Common myeloid progenitor, CD34-positive (primary cell): ENCODE measurements around the gene ITGA5.
A peak's percentile ranks its signal among the peaks of the same experiment; 100 is the strongest.

Experiments used
- CTCF ChIA-PET: fragments of 350-600 bp; sonication (Branson Sonifier 250); formaldehyde crosslinking; loops from one replicate; lab custom pipeline; 2021; ENCODE audit warnings: antibody characterized with exemption; lab: Charles Lee
- POLR2A ChIA-PET: fragments of 350-600 bp; sonication (Branson Sonifier 250); formaldehyde crosslinking; loops from one replicate; lab custom pipeline; 2021; ENCODE audit warnings: antibody characterized with exemption; lab: Charles Lee
- DNase-seq, 3 donors: peaks; one replicate each; pipeline versions ENCODE4 v3.0.0 to v3.0.0-alpha.2; 2013
- H3K27ac ChIP-seq, 2 experiments: 1 replicate in 1 of 2; 2 replicates in 1 of 2; pipeline ENCODE4 v1.7.0; 2013; ENCODE audit warnings: inconsistent platforms in 2 of 2, low read length in 2 of 2, mild to moderate bottlenecking in 2 of 2, low read depth in 1 of 2, moderate library complexity in 1 of 2; ENCODE audit not compliant: severe bottlenecking in 2 of 2, insufficient read depth in 1 of 2, poor library complexity in 1 of 2
- H3K27me3 ChIP-seq, 5 experiments: replicated peaks in 2 of 5; 1 replicate in 3 of 5; 2 replicates in 2 of 5; pipeline versions ENCODE4 v1.6.1 to v1.7.0; 2013; ENCODE audit warnings: low read length in 4 of 5, mild to moderate bottlenecking in 2 of 5, moderate library complexity in 2 of 5, inconsistent platforms in 1 of 5; ENCODE audit not compliant: insufficient read depth in 5 of 5, control insufficient read depth in 4 of 5
- H3K36me3 ChIP-seq, 4 experiments: 1 replicate in 2 of 4; 2 replicates in 2 of 4; pipeline versions ENCODE4 v1.6.1 to v1.7.0; 2013; ENCODE audit warnings: low read length in 3 of 4, control low read depth in 1 of 4, mild to moderate bottlenecking in 1 of 4; ENCODE audit not compliant: control insufficient read depth in 4 of 4, insufficient read depth in 4 of 4
- H3K4me1 ChIP-seq, 4 experiments: 1 replicate in 3 of 4; 2 replicates in 1 of 4; pipeline versions ENCODE4 v1.6.1 to v1.7.1; 2013; ENCODE audit warnings: low read length in 3 of 4, mild to moderate bottlenecking in 3 of 4, control low read depth in 1 of 4, inconsistent platforms in 1 of 4, moderate library complexity in 1 of 4; ENCODE audit not compliant: control insufficient read depth in 4 of 4, insufficient read depth in 4 of 4; ENCODE audit errors: control extremely low read depth in 1 of 4
- H3K4me3 ChIP-seq, 7 experiments: 1 replicate in 4 of 7; 2 replicates in 3 of 7; pipeline versions ENCODE4 v1.5.1 to v1.7.0; 2013; ENCODE audit warnings: mild to moderate bottlenecking in 7 of 7, low read length in 6 of 7, moderate library complexity in 6 of 7, inconsistent platforms in 2 of 7, low read depth in 2 of 7, control low read depth in 1 of 7; ENCODE audit not compliant: insufficient read depth in 4 of 7, control insufficient read depth in 1 of 7; ENCODE audit errors: extremely low read depth in 1 of 7
- H3K9me3 ChIP-seq, 5 experiments: 1 replicate in 4 of 5; 2 replicates in 1 of 5; pipeline versions ENCODE4 v1.6.1 to v1.7.1; 2013; ENCODE audit warnings: low read length in 4 of 5, mild to moderate bottlenecking in 2 of 5, inconsistent platforms in 1 of 5, low read depth in 1 of 5, moderate library complexity in 1 of 5; ENCODE audit not compliant: control insufficient read depth in 4 of 5, insufficient read depth in 2 of 5; ENCODE audit errors: control extremely low read depth in 1 of 5
- WGBS: methylation state at CpG from one replicate; pipeline ENCODE4 v1.1.5; 2013; ENCODE audit not compliant: insufficient coverage; 5-methylcytosine and 5-hydroxymethylcytosine counted together

ITGA5 gene

DNA sequence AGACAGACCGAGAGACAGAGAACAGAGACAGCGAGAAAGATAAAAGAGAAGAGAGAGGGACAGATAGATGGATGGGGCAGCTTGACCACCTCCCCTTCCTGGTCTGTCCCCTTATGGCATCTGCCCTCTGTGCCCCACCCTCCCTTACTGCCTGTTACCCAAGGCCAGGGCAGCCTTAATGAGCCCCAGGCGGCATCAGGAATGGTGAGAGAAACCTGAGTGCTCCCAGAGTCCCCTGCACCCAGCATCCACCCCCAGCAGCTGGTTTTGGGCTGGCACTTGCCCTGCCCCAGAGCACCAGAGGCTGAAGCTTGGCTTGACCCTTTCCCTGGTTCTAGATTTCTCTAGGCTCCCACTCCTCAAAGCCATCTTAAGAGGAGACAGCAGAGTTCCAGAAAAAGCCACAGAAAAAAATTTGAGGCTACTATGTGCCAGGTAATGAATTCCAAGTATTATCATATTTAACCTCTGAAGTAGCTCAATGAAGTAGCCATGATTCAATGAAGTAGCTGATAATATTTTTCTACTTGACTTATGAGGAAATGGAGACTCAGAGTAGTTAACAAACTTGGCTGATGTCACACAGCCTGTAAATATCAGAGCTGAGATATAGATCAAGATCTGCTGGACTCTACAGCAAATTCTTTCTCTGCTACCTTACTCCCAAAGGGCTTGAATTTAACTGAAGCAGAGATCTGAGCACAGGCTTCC is 32.5 kb downstream of the ITGA5 start:
- Histone ChIP-seq H3K9me3 (no peaks in the 10 kb centered on the region), H3K27me3 (no peaks in the 10 kb centered on the region), H3K27ac (peak overlapping the region in 1 of 2 experiments; percentile 26), H3K4me1 (peaks cover 0 to 81% (median 48%) of the 10 kb centered on the region in 4 experiments), H3K4me3 (no peak overlapping the region), H3K36me3 (peaks cover 0 to 12% (median under 1%) of the 10 kb centered on the region in 4 experiments)
- CTCF ChIA-PET: interaction anchor here (0.6 to 4.5 kb wide), 12 partner anchors 13 to 164 kb away, joined by 3 to 27 read pairs (median 3); no protein-coding TSS in a partner anchor
- POLR2A ChIA-PET: no interaction called here
- no peak for DNase-seq
- 100% methylated on average over 1 of the region's 3 CpGs for WGBS

DNA sequence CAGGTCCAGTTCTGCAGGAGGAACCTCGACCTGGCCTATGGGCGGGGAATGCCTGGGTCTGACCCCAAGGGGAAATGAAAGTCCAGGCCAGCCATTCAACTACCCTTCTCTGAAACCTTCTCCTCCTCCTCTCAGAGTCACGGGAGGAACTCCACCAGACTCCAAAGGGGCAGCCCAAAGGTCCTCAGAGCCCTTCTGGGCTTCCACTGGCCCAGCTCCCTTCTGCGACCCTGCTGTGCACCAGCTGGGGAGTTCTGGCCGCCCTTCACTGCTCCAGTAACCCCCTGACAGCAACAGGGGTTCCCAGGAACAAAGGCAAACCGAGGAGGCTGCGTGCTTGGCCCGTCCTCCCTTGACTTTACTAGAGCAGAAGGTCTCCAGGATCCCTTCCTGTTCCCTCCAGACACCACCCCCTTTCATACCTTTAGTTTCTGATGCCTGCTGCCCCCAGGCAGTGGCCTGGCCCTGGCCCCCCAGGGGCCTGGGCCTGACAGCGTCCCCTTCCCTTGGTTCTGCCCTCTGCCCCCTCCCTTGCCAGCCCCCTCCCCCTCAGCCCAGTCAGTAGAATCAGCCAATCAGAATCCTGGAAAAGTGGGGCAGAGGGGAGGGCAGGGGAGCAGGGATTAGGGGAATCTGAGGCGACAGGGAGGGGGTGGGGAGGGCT is 33.7 kb downstream of the ITGA5 start:
- Histone ChIP-seq H3K27ac (no peak overlapping the region), H3K9me3 (no peaks in the 10 kb centered on the region), H3K4me3 (peak overlapping the region in 1 of 7 experiments; percentile 39), H3K27me3 (no peaks in the 10 kb centered on the region), H3K4me1 (peaks cover 0 to 75% (median 40%) of the 10 kb centered on the region in 4 experiments), H3K36me3 (peaks cover 0 to 16% (median under 1%) of the 10 kb centered on the region in 4 experiments)
- no peak for DNase-seq
- CTCF ChIA-PET: interaction anchor here (0.6 to 4.5 kb wide), 13 partner anchors 8 to 171 kb away, joined by 3 to 27 read pairs (median 5); no protein-coding TSS in a partner anchor
- 88% methylated on average over 8 of the region's 10 CpGs for WGBS
- POLR2A ChIA-PET: interaction anchor here (0.6 kb wide), 1 partner anchor 120 kb away, joined by 3 read pairs; no protein-coding TSS in a partner anchor

DNA sequence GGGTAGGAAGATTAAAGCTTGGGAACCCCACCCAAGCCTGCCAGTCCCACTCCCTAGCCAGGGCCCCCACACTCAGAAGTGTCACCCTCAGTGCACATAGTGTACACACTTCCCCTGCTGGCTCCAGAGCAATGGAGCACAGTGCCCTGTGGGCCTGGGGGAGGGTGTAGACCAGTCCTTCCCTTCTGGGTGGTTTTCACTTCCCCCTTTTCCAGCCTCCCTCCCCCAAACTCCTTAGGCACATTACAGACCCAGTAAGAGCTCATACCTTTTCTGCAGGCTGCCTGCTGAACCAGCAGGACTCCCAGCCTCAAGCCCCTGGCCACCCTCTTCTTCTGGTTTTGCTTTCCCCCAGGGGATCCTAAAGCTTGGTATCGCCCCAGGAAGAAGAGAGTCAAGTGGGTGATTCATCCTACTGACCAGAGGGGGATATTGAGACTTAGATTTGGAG is 34.5 kb downstream of the ITGA5 start, which contains the start of gene ZNF385A:
ZNF385A (minus strand) TSS at position 143 of the 451 bp plus-strand sequence. CDS start 219 bp downstream, outside the sequence.
- H3K27me3 ChIP-seq: no peaks in the 10 kb centered on the region
- peak within 1 kb of the TSS in 1 of 2 experiments; percentile 52 for H3K27ac ChIP-seq
- peak; percentile 52 to 78 (median 76) for DNase-seq
- H3K4me3 ChIP-seq: peak within 1 kb of the TSS in 2 of 7 experiments; percentile 39 to 42
- no peaks in the 10 kb centered on the region for H3K9me3 ChIP-seq
- no CpG with 5 or more reads among the region's 1 CpG for WGBS
- peaks cover 0 to 18% (median under 1%) of the 10 kb centered on the region in 4 experiments for H3K36me3 ChIP-seq
- ChIA-PET POLR2A (interaction anchor here (0.6 kb wide), 1 partner anchor 119 kb away, joined by 3 read pairs; no protein-coding TSS in a partner anchor), CTCF (interaction anchor here (0.6 to 4.5 kb wide), 13 partner anchors 9 to 170 kb away, joined by 3 to 27 read pairs (median 5); partner anchors contain the start of gene COPZ1)
- H3K4me1 ChIP-seq: peaks cover 0 to 68% (median 32%) of the 10 kb centered on the region in 4 experiments

DNA sequence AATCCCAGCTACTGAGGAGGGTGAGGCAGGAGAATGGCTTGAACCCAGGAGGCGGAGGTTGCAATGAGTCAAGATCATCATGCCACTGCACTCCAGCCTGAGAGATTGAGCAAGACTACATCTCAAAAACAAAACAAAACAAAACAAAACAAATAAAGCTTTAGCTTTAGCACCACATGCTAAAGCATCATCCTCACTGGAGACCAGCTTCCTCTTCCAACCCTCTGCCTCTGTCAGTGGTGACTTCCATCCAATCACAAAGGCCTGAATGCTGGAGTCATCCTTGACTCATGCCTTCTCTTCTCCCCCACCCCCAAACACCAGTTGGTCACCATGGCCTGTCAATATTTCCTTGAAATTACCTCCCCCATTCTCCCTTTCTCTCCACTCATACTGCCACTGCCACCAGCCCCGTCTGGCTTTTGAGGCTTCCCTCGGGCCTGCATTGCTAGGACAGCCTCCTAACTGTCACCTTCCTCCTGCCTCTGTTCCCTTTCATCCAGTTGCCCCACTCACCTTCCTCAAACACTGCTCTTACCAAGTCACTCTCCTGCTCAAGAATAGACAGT is 35.9 kb downstream of the ITGA5 start:
- Histone ChIP-seq H3K36me3 (peaks cover 0 to 25% (median 3%) of the 10 kb centered on the region in 4 experiments), H3K27me3 (no peaks in the 10 kb centered on the region), H3K4me3 (no peak overlapping the region), H3K9me3 (no peaks in the 10 kb centered on the region), H3K4me1 (peaks cover 0 to 57% (median 30%) of the 10 kb centered on the region in 4 experiments), H3K27ac (no peak overlapping the region)
- ChIA-PET POLR2A (no interaction called here), CTCF (interaction anchor here (1.0 to 13.6 kb wide), 10 partner anchors 9 to 124 kb away, joined by 4 to 160 read pairs (median 20); partner anchors contain the start of gene COPZ1)
- peak; percentile 45 to 84 (median 80) for DNase-seq
- 100% methylated on average over 2 of the region's 3 CpGs for WGBS

DNA sequence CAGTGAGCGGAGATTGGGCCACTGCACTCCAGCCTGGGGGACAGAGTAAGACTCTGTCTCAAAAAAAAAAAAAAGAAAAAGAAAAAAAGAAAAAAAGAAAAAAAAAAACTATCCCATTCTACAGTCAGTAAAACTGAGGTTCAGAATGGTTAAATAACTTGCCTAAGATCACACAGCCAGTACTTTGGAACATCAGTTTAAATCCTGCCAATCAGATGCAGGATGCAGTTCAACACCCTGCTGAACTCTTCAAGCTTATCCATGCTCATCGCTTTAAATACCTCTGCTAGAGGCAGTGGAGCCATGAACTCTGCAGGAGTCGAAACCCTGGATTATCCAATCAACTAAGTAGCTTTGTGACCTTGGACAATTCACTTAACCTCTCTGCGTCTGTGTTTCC is 37.9 kb downstream of the ITGA5 start:
- Histone ChIP-seq H3K9me3 (no peaks in the 10 kb centered on the region), H3K27ac (no peak overlapping the region), H3K27me3 (no peaks in the 10 kb centered on the region), H3K36me3 (peaks cover 2 to 43% (median 7%) of the 10 kb centered on the region in 4 experiments), H3K4me3 (no peak overlapping the region), H3K4me1 (peaks cover 0 to 38% (median 25%) of the 10 kb centered on the region in 4 experiments)
- POLR2A ChIA-PET: no interaction called here
- DNase-seq: no peak
- CTCF ChIA-PET: interaction anchor here (1.0 to 13.6 kb wide), 20 partner anchors 10 to 165 kb away, joined by 3 to 160 read pairs (median 7); no protein-coding TSS in a partner anchor
- WGBS: 100% methylated on average over 1 of the region's 4 CpGs

DNA sequence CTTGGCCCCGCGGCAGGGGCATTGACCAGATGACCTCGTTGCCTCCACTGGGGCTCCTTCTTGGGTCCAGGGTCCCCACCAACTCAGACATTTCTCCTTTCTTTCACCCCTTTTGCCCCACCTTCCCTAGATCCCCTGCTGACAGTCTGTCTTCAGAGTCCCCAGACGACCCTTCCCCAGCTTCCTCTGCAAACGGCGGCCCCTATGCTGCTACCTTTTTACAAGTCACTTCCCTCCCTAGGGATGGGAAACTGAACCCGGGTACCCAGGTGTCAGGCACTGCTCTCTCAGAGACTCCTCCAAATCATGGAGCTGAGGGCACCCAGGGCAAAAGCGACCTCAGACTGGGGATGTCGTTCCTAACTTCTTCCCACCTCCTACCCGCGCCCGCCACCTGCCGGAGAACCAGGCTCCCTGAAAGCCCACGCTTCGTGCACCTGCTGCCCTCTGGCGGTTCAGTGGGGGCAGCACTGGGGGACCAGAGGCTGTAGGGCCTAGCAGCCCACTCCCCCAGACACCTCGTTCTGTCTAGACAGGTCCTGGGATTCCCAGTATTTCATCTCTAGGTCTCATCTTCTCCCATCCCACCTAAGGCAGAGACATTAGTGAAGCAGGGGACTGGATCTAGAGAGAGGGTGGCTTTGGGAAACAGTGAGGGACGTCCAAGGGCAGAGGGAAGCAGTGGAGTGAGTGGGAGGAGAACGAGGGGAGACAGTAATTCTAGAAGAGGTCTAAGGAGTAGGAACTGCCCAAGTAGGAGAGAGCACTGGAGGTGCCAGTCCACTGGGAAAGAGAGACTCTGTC is 39.5 kb downstream of the ITGA5 start:
- Histone ChIP-seq H3K4me3 (peak overlapping the region in 3 of 7 experiments; percentile 26 to 39 (median 34)), H3K36me3 (peaks cover 2 to 57% (median 12%) of the 10 kb centered on the region in 4 experiments), H3K27me3 (no peaks in the 10 kb centered on the region), H3K27ac (no peak overlapping the region), H3K4me1 (peaks cover 0 to 22% (median 17%) of the 10 kb centered on the region in 4 experiments), H3K9me3 (no peaks in the 10 kb centered on the region)
- 22% methylated on average over 12 of the region's 19 CpGs for WGBS
- peak; percentile 83 to 89 (median 85) for DNase-seq
- ChIA-PET CTCF (interaction anchor here (0.7 to 13.6 kb wide), 50 partner anchors 8 to 168 kb away, joined by 3 to 160 read pairs (median 5); partner anchors contain the start of genes CBX5 and NFE2), POLR2A (interaction anchor here (1.1 kb wide), 1 partner anchor 61 kb away, joined by 3 read pairs; no protein-coding TSS in a partner anchor)
